ENCODE measurements around the gene PRPF40A. TPM values are rescaled to one million over a fixed set of nuclear protein-coding genes. Genes with fewer than 3 reads are reported as not detected.
A peak's percentile ranks its signal among the peaks of the same experiment; 100 is the strongest.

Gene PRPF40A
- total and polyA plus RNA-seq, 2 of the 13 experiments (the other 11 are each of a cell fraction or from before 2014, with no cell fraction given): 146 to 207 TPM

GRCh38 chr2:152718076-152718908 is 1.0 kb upstream of the PRPF40A start, which contains the start of gene ARL6IP6 (continued):
- TF ChIP-seq KDM1A (CRISPR knock-in tag; IDR thresholded peaks at IDR 0.05) (no peak), ARID3A (IDR thresholded peaks at IDR 0.05; ENCODE audit: low read depth, low read length) (peak; percentile 23), ZNF713 (CRISPR knock-in tag; IDR thresholded peaks at IDR 0.05) (peak; percentile 64; the same call in 1 of the 2 replicates), TFDP1 (CRISPR knock-in tag; IDR thresholded peaks at IDR 0.05; ENCODE audit: borderline replicate concordance) (peak; percentile 95), ZHX1 (CRISPR knock-in tag; IDR thresholded peaks at IDR 0.05; ENCODE audit: low read depth) (peak; percentile 40; the same call in 1 of the 2 replicates), HIVEP1 (CRISPR knock-in tag; IDR thresholded peaks at IDR 0.05) (peak; percentile 78), PITX1 (CRISPR knock-in tag; IDR thresholded peaks at IDR 0.05) (peak; percentile 80), ZNF292 (CRISPR knock-in tag; IDR thresholded peaks at IDR 0.05; ENCODE audit: borderline replicate concordance, low read depth) (peak; percentile 92), CBX2 (IDR thresholded peaks at IDR 0.05; ENCODE audit: low read depth, low read length) (no peak), CBX2 (CRISPR knock-in tag; IDR thresholded peaks at IDR 0.05; ENCODE audit: low read depth) (no peak), YEATS2 (CRISPR knock-in tag; IDR thresholded peaks at IDR 0.05; ENCODE audit: borderline replicate concordance) (peak; percentile 51; the same call in 1 of the 2 replicates), NFATC3 (CRISPR knock-in tag; IDR thresholded peaks at IDR 0.05) (0 out of 2 replicates have a peak, but pooled peaks have one; percentile 10), CTCF (CRISPR knock-in tag; IDR thresholded peaks at IDR 0.05) (peak; percentile 6), ZNF788 (CRISPR knock-in tag; IDR thresholded peaks at IDR 0.05; ENCODE audit: borderline replicate concordance) (peak; percentile 71), PHF21A (CRISPR knock-in tag; IDR thresholded peaks at IDR 0.05) (no peak; the same call in 1 of the 2 replicates), GZF1 (CRISPR knock-in tag; IDR thresholded peaks at IDR 0.05) (peak; percentile 92), ZZZ3 (CRISPR knock-in tag; IDR thresholded peaks at IDR 0.05; ENCODE audit: borderline replicate concordance) (peak; percentile 34; the same call in 1 of the 2 replicates), ZNF792 (CRISPR knock-in tag; IDR thresholded peaks at IDR 0.05) (peak; percentile 47; the same call in 1 of the 2 replicates), MAFG (CRISPR knock-in tag; IDR thresholded peaks at IDR 0.05) (0 out of 2 replicates have a peak, but pooled peaks have one; percentile 14)
- TF ChIP-seq, protein P1, sequence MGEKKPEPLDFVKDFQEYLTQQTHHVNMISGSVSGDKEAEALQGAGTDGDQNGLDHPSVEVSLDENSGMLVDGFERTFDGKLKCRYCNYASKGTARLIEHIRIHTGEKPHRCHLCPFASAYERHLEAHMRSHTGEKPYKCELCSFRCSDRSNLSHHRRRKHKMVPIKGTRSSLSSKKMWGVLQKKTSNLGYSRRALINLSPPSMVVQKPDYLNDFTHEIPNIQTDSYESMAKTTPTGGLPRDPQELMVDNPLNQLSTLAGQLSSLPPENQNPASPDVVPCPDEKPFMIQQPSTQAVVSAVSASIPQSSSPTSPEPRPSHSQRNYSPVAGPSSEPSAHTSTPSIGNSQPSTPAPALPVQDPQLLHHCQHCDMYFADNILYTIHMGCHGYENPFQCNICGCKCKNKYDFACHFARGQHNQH (CRISPR knock-in tag; IDR thresholded peaks at IDR 0.05): 0 out of 2 replicates have a peak, but pooled peaks have one; percentile 8

All from HepG2 (cell line).